HG03457 (cell line): Measurements from ENCODE around the gene TCAF2.
"Not testable (repeated sequence)": the region's sequence is repeated elsewhere in the genome, so short reads cannot be mapped to it uniquely, and the experiment has no call there.

Experiments used
- ATAC-seq: cut with Tn5 transposase; IDR thresholded peaks from one replicate; pipeline ENCODE4 v1.9.1; 2021; ENCODE audit warnings: moderate number of reproducible peaks; ENCODE audit not compliant: unreplicated experiment

Gene TCAF2

DNA sequence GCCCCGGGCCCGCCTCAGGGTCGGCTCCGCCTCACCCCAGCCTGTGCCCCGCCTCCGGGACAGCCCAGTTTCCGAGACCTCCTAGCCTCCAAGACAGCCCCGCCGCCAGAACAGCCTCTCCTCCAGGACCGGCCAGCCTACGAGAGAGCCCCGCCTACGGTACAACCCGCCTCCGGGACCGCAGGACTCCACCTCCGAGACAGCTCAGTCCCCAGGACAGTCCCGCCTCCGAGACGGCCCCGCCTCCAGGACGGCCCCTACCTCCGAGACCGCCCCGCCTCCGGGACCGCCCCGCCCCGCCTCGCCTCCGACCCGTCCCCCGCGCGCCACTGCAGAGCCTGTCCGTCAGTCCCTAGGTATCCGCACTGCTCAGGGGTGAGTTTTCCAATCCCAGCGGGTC, at the start of gene TCAF2:
TCAF2 (plus strand) TSS at position 329 of the 400 bp plus-strand sequence.
- ATAC-seq: peak; percentile 89

DNA sequence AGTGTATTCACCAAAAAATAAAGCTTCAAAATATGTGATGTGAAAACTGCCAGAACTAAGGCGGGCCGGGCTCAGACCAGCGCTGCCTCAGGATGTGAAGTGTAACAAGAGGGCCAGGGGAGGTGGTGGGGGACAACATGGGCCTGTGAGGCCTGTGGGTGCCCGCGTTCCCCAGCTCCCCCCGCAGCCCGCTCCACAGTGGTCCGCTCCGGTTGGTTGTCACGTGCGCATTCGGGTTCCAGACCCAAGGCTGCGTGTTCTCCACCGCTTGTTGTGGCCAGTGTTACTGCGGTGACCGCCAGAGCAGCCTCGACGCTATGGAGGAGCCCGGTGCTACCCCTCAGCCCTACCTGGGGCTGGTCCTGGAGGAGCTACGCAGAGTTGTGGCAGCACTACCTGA, 49.3 kb upstream of the TCAF2 start, which contains the start of gene CTAGE15:
CTAGE15 (plus strand) TSS at position 301 of the 400 bp plus-strand sequence; CDS start at position 318, 17 bp downstream.
- ATAC-seq: not testable (repeated sequence)

DNA sequence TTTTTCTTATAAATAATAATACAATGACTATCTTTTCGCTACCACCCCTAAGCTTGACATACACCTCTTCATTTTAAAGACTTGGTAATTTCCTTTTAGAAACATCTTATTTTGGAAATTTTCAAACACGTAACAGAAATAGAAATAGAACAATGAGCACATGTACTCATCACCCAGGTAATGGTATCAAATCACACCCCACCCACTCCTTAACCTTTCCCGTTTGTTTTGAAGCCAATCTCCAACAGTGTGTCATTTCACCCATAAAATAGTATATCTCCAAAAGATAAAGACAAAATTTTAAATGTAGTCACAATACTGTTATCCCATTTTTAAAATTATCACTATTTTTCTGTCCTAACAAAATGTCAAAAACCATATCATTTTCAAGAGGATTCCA, 32.6 kb upstream of the TCAF2 start:
- ATAC-seq: not testable (repeated sequence)

DNA sequence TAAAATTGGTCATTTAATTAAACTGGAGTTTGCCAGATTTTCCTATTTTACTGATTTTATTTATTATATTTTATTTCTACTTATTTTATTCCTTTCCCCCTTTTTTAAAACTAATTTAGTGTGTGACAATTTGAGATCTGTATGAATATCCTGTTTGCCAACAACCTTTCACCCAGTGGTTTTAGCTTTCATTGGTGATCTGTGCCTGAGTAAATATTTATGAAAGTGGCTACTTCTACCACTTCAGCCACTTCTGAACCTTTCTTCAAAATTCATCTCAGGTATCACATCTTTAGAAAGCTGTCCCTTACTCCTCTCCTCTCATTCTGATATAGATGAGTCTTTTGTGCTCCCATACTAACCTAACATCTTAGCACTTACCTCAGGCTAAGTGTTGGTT, 30.9 kb upstream of the TCAF2 start:
- ATAC-seq: not testable (repeated sequence)

DNA sequence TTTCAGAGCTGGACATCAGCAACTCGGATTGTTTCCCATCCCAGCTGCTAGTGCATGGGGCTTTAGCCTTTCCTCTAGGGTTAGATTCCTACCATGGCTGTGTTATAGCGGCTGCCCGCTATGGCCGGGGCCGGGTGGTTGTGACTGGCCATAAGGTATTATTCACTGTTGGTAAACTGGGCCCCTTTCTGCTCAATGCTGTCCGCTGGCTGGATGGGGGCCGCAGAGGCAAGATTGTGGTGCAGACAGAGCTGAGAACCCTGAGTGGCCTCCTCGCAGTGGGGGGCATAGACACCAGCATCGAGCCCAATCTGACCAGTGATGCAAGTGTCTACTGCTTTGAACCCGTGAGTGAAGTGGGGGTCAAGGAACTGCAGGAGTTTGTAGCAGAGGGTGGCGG, 22.7 kb upstream of the TCAF2 start:
- not testable (repeated sequence) for ATAC-seq

DNA sequence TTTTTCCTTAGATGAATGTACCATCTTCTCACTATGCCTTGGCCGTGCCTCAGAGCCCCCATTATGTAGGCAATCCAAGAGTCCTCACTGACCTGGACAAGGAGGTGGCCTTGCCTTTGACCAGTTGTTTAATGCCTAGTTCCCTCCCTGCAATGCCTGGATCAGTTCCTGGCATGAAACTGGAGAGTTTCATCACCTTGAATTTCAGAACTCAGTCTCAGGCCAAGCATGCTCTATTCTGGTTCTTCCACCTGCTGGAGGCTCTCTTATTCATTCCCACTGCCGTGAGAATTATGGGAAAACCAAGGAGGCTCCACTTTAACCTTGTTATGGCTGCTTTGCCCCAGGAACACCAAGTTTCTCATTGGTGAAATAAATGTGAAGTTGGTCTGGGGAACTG, 17.2 kb upstream of the TCAF2 start:
- ATAC-seq: not testable (repeated sequence)

DNA sequence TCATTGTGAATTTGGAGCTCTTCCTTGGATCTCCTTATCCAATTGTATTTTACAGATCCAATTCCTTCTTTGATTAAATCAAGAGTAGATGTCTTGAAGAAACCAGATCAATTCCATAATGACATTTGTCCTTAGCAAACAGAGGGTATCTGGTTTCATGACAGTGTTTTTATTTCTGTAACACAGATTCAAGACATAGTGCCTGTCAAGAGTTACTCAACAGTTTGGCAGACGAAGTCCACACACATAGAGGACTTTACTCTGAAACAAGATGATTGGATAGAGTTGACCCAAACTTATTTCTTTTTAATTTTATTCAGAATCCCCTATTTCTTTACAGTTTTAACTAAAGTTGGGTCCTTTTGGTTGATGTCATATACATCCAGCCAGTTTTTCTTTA, 14.7 kb upstream of the TCAF2 start:
- not testable (repeated sequence) for ATAC-seq

DNA sequence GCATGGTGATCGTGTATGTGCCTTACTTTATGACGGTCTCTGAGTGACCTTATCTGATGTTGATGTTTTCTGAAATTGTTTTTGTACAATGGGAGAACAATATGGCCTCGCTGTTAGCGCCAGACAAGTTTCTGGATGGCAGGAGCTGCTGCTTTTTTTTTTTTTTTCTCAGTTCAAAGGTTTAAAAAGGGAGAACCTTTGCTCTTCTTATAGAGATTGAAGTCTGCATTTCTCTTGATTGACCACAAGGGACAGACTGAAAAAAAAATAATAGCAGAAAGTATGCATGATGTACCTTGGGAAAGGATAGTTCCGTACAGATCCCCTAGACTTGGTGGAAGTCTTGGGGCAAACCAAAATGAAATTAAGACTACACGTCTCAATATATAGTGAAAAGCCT, 5.2 kb upstream of the TCAF2 start:
- ATAC-seq: not testable (repeated sequence)

DNA sequence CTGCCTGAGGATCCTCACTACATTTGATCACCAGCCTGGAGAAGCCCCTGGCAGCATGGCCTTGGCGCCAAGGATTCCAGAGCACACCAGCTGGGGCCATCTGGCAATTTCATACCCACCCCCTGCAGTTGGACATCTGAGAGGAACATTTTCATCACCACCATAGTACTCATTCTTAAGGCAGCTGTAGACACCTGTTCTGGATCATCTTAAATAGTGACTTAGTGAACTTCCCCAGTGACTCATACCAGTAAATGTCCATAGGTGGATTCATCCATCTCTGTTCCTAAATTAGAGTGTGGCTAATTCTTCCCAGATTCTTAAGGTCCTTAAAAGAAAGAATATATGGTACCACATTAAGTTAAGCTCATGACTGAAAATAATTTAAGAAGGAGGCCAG, 3.6 kb upstream of the TCAF2 start:
- ATAC-seq: not testable (repeated sequence)

DNA sequence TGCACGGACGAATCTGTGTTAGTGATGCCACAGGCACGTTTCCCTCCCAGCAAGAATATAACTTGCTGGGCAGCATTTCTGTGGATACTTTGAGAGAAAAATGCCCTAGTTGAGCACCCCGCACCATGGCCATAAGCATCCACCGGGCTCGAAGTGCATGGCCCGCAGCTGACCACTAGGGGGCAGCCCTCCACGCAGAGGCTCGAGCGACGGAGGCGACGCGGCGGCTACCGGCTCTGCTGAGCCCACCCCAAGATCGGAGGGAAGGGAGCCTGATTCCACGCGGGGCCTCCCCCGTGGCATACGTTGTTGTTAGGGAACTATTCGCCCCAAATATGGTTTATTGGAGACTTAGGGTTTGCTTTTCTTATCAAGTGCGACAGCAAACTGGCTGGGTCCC, 716 bp upstream of the TCAF2 start:
- not testable (repeated sequence) for ATAC-seq

DNA sequence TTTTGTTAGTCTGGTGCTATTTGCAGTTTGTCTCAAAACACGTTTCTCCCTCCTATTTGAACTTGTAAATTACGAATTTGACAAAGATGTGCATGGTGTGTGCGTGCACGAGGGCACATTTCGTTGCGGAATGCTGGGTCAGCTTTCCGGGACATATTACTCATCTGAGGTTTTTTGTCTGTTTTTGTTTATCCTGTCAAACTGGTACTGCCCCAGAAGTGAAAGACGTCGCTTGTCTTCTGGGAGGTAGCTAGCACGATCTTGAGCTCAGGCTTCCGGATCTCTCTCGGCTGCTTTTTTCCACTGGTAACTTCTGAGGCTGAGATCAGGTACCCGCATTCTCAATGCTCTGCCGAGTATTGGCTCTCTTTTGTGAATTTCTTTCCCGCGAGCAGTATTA, 401 bp downstream of the TCAF2 start:
- peak; percentile 35 for ATAC-seq

DNA sequence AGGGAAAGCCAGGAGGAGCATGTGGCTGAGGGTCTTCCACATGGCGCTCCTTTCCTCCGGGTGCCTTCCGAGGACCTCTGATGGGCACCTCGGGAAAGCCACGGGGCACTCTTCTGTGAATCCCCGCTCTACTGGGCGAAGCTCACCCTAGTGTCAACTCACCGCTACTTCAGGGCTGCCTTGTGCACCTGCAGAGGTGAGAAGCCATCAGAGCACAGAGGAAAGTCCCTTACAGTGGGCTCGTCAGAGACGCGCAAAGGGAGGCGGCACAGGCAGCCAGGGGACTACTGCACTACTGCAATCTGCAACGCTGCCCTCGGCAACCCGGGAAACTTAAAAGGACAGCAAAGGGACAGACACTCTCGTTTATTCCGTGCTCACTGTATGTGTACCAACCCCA, 1.4 kb downstream of the TCAF2 start:
- peak; percentile 22 for ATAC-seq

DNA sequence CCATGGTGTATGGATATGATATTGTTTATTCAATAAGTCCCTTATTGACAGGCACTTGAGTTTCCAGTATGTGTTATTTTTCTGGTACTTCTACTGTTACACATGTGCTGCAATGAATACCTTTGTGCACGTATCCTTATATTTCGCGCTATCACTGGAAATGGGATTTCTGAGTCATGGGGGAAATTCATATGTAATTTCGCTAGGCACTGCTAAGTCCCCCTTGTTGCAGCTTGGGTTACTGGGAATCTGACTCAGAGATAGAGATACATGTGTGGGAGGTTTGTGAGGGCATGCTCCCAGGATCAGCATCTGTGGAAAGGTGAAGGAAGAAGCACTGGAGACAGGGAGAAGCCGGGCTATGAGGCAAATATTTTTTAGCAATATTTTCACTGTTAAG, 9.9 kb downstream of the TCAF2 start:
- not testable (repeated sequence) for ATAC-seq

DNA sequence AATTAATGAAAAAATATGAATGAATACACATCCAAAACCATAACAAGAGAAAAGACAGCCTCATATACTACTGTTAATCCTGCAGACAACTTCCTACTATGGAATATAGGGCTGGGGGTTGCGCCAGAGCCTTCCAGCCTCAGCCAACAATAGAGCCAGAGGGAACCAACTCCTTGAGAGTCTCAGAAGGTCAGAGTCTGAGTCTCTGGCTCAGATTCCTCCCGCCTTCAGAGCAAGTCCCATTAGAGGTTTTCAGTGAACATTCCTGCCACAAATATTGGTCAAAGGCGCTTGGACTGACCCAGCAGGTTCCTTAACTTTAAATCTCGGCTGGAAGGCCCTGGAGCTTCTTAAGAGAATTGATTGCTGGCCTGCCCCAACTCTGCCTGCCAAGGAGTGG, 11.7 kb downstream of the TCAF2 start:
- ATAC-seq: not testable (repeated sequence)

DNA sequence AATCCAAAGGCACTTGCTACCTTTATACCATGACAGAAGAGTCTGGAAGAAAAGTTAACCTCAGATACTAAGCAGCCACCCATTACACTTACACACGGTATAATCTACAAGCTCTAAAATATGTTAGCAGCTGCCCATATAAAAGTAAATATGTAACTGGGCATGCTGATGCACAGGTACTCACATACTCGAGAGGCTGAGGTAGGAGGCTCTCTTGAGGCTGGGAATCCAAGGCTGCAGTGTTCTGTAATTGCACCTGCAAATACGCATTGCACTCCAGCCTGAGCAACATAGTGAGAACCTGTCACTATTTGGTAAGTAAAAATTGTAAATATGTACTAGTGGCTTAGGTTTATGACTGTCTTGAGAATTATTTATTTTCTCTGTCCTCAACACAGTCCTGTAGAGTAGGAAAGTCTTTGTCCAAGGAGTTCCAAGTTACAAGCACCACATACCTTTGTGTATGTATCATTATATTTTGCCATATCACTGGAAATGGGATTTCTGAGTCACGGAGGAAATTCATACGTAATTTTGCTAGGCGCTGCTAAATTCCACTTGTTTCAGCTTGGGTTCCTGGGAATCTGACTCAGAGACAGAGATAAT, 12.3 kb downstream of the TCAF2 start:
- ATAC-seq: not testable (repeated sequence)

DNA sequence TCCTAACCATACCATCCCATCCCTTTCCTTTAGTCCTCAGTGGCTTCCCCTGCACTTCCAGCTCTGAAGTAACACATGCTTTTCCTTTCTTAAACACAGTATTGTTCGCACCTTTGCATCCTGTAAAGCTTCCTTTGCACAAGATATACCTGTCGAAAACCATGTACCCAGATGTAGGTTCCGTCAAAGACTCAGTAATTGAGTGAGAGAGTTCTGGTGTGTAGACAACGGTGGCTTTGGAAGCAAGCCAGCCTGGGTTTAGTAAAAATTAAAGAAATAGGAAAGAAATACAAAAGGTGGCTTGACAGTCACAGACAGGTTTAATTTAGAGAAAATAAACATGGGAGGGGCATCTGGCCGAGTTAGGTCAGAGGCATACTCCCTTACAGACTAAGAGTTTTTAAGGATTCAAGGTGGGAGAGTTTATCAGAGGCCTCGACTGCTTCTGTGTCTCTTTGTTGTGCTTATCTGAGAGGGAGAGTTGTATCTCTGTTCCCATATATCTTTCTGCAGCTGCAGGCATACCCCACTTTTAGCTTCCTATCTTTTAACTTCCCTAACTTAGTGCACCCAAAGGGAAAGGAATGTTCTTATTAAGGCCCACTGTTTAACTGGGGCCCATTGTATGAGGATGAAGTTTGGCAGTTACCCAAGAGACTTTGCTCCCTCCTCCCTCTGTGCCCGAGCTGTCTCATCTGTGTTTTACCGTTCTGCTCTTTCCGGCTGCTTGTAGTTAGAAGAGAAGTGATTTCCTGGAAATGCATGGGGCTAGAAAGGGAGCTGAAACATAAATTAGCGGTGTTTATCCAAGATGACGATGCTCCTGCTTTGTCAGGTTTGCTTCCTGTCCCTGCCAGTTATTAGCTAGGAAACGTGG, 14.8 kb downstream of the TCAF2 start:
- ATAC-seq: not testable (repeated sequence)

DNA sequence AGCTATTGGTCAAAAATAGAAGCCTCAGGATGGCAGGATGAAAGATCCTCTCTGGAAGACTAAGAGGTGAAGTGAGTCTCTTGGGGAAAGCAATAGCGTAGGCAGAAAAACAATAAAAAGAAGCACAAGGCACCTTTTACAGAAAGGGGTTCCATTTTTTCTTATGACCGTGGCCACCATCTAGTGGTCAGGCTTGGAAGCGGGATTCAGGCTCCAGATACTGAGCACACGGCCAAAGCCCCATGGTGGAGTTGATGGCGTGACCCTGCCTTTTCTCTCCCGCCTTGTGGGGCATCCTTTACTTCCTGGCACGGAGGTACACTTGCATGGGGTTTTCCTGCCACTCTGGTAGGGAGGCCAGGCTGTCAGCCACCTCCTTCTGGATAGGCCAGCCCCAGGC, 18.6 kb downstream of the TCAF2 start:
- ATAC-seq: not testable (repeated sequence)

DNA sequence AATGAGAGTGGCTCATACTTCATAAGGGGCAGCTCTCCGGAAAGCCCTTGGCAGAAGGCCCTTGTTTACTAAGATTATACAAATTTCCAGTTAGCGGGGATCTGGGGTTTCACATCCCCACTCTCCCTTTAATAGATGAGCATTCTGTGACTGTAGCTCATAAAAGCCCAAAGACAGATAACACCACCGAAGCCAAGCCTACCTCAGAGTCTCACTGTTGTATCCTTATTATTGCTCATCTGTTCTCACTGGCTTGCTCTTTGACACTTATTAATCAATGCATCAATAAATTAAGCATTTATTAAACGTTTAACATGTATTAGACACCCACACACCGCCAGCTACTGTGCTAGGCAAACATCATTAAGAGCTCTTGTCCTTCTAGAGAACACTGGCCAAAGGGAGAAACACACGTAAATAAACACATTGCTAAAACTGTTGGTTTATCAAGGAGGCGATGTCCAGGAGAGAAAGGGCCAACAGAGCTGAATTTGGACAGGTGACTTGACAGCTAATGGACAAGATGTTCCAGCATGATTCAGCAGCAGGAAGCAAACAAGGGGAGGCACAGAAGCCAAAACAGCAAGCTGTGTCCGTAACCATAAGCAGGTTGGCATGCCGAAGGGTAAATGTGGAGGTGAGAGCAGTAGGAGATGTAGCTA, 19.9 kb downstream of the TCAF2 start:
- ATAC-seq: not testable (repeated sequence)

DNA sequence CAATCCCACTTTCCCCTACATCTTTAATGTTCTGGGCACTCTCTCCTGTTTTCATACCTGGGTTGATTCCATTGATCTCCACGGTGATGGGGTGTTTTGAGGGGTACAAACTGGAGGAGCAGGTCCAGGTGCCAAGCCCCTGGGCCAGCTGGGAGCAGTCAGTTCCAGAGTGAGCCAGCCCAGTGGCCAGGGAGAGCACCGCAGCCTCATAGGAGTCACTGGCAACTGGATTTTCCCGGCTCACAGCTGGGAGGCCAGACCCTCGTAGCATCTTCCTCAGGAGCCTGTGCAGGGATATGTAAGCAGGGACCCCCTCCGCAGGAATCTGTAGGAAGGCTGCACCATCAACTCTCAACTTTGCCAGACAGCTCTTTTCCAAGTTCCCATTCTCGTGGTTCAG, 25.8 kb downstream of the TCAF2 start:
- ATAC-seq: not testable (repeated sequence)

DNA sequence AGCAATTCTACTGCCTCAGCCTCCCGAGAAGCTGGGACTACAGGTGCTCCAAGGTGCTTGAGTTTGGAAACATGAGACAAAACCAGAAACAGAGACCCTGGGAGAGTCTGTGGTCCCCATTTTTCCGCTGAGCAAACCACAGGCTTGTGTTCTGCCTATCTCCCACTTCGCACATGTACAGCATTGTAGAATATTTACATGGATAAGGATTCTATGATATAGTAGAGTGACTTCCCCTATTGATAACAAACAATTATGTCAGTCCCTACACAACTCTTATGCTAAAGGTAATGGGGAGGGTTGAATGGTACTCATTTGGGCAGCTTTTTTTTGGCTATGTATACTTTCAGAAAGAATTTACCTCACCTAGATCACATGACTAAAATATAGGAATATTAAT, 29.1 kb downstream of the TCAF2 start:
- ATAC-seq: not testable (repeated sequence)

DNA sequence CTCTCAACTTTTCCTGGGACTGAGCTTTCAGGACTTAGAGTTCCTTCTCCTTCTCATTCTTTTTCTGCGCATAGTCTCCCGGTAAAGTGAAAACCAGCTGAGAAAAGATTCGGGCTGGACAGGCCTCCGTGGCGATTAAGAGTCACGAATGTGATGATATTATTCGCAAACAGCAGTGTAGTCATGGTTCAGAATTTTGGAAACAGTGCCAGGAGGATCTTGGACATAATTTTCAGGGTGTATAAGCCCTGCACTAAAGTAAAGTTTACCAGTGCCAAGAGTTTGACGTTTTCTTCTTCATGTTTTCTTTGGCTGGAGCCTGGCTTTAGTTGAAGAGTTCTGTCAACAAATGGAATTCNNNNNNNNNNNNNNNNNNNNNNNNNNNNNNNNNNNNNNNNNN, 29.7 kb downstream of the TCAF2 start:
- not testable (repeated sequence) for ATAC-seq
